Breast epithelium (tissue), 4 donors: ENCODE measurements around the gene FAM222A. TPM values are rescaled to one million over a fixed set of nuclear protein-coding genes. Genes with fewer than 3 reads are reported as not detected.

ENCODE experiments used
- DNase-seq, 2 donors: peaks; one replicate each; pipeline ENCODE4 v3.0.0-alpha.2; 2019; ENCODE audit warnings: low spot score in 2 of 2
- H3K27ac ChIP-seq, 2 donors: fragments of 200-600 bp; sonication (generic) in 1 of 2; one replicate each; pipeline ENCODE4 v1.5.1; 2016 to 2019; ENCODE audit warnings: mild to moderate bottlenecking in 1 of 2
- H3K27me3 ChIP-seq, 2 donors: fragments of 200-600 bp; sonication (generic) in 1 of 2; one replicate each; pipeline versions ENCODE4 v1.5.1 to v1.6.0; 2017 to 2019; ENCODE audit warnings: control low read depth in 1 of 2, mild to moderate bottlenecking in 1 of 2
- H3K36me3 ChIP-seq: fragments of 200-600 bp; one replicate; pipeline ENCODE4 v1.5.1; 2019
- H3K4me1 ChIP-seq, 2 donors: fragments of 200-600 bp; sonication (generic); one replicate each; pipeline ENCODE4 v1.5.1; 2016 to 2019; ENCODE audit warnings: control low read depth in 1 of 2
- H3K4me3 ChIP-seq, 3 donors: fragments of 200-600 bp; sonication (generic); 1 replicate in 2 of 3; 2 replicates in 1 of 3; pipeline ENCODE4 v1.5.1; 2016 to 2019; ENCODE audit warnings: mild to moderate bottlenecking in 3 of 3, moderate library complexity in 2 of 3
- H3K9me3 ChIP-seq, 2 donors: fragments of 200-600 bp; sonication (generic) in 1 of 2; one replicate each; pipeline ENCODE4 v1.5.1; 2016 to 2019; ENCODE audit warnings: control low read depth in 1 of 2
- POLR2A ChIP-seq: fragments of 450-650 bp; IDR thresholded peaks from one replicate; pipeline ENCODE4 v1.6.1; 2016; ENCODE audit warnings: antibody characterized with exemption, mild to moderate bottlenecking, moderate library complexity
- POLR2AphosphoS5 ChIP-seq, 3 donors: sonication (generic); formaldehyde crosslinking; IDR thresholded peaks; one replicate each; pipeline ENCODE4 v1.6.1; 2017; ENCODE audit warnings: antibody characterized with exemption in 3 of 3
- intact Hi-C: fragments of 100-400 bp; cut with DNase I; formaldehyde crosslinking; loops from one replicate; pipeline ENCODE4 v1.15.1; 2023; ENCODE audit warnings: low total_unique reads
- total RNA-seq, 3 donors: library from RNA; depleted of rRNA; stranded (reverse); fragments of >200 nt; gene quantifications; one replicate each; pipeline ENCODE4 v1.1.0, GENCODE V29; 2016
- TF ChIP-seq, protein P1 (sequence below), 3 donors: fragments of 450-650 bp; IDR thresholded peaks; one replicate each; pipeline ENCODE4 v1.5.1; 2016 to 2017; ENCODE audit warnings: antibody characterized with exemption in 3 of 3, mild to moderate bottlenecking in 3 of 3, moderate library complexity in 3 of 3

The FAM222A gene
- total RNA-seq, 3 donors from 2014 or later: 0.32 to 7.3 (median 1.3) TPM

DNA sequence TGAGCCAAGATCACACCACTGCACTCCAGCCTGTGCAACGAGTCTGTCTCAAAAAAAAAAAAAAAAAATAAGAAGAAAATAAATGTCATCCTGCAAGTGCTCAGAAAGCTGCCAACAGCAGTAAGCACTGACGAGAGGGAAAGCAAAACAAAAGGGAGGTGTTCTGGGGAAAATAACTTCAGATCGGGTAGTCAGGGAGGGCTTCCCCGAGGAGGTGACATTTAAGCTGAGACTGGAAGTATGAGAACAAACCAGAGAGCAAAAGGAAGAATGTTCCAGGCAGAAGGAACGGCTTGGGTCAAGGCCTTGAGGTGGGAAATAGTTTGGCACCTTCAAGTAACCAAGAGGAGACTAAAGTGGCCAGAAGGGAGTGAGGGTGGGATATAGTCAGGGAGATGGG is 4.7 kb upstream of the FAM222A start:
- TF ChIP-seq POLR2A (no peak), POLR2AphosphoS5 (IDR thresholded peaks at IDR 0.05) (no peak)
- TF ChIP-seq, protein P1, sequence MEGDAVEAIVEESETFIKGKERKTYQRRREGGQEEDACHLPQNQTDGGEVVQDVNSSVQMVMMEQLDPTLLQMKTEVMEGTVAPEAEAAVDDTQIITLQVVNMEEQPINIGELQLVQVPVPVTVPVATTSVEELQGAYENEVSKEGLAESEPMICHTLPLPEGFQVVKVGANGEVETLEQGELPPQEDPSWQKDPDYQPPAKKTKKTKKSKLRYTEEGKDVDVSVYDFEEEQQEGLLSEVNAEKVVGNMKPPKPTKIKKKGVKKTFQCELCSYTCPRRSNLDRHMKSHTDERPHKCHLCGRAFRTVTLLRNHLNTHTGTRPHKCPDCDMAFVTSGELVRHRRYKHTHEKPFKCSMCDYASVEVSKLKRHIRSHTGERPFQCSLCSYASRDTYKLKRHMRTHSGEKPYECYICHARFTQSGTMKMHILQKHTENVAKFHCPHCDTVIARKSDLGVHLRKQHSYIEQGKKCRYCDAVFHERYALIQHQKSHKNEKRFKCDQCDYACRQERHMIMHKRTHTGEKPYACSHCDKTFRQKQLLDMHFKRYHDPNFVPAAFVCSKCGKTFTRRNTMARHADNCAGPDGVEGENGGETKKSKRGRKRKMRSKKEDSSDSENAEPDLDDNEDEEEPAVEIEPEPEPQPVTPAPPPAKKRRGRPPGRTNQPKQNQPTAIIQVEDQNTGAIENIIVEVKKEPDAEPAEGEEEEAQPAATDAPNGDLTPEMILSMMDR (IDR thresholded peaks at IDR 0.05): no peak

DNA sequence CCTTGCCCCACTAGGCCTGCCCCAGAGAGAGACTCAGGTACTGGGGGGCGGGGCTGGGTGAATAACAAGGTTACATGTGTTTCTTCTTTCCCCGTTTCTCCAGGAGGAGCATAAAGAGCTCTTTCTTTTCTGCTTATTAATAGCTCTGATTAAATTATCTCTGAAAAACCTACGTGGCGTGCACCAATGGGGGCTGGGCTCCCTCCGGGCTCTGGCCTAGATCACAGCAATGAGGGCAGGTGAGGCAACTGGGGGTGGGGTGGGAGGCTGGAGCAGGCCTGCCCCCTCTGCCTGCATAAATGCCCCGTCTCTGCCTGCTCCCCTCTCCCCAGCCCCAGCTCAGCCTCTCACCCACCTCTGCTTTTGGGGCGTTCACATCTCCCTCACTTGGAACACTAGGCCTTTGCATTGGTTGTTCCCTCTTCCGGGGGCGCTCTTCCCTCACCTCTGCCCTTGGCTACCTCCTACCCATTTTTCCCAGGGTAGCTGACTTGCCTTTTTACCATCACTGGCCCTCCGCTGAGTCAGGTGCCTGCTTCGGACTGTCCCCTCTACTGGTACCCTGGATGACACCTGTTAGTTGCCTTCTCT is 4.1 kb upstream of the FAM222A start:
- intact Hi-C loops: no loop called here
- peak overlapping the region; percentile 74 to 81 for H3K27ac ChIP-seq
- no peaks in the 10 kb centered on the region for H3K36me3 ChIP-seq
- no peak overlapping the region for H3K4me3 ChIP-seq
- H3K9me3 ChIP-seq: no peaks in the 10 kb centered on the region
- H3K27me3 ChIP-seq: peaks cover 0 to 9% of the 10 kb centered on the region in 2 donors
- no peak for TF ChIP-seq POLR2A
- no peaks in the 10 kb centered on the region for H3K4me1 ChIP-seq
- DNase-seq: peak in 1 of 2 donors; percentile 72

More for the DNA sequence above, 4.7 kb upstream of the FAM222A start:
- Histone ChIP-seq H3K27ac (peak overlapping the region; percentile 74 to 81), H3K4me3 (no peak overlapping the region), H3K27me3 (peaks cover 0 to 9% of the 10 kb centered on the region in 2 donors), H3K9me3 (no peaks in the 10 kb centered on the region), H3K36me3 (no peaks in the 10 kb centered on the region), H3K4me1 (no peaks in the 10 kb centered on the region)
- DNase-seq: no peak
- intact Hi-C loops: no loop called here

DNA sequence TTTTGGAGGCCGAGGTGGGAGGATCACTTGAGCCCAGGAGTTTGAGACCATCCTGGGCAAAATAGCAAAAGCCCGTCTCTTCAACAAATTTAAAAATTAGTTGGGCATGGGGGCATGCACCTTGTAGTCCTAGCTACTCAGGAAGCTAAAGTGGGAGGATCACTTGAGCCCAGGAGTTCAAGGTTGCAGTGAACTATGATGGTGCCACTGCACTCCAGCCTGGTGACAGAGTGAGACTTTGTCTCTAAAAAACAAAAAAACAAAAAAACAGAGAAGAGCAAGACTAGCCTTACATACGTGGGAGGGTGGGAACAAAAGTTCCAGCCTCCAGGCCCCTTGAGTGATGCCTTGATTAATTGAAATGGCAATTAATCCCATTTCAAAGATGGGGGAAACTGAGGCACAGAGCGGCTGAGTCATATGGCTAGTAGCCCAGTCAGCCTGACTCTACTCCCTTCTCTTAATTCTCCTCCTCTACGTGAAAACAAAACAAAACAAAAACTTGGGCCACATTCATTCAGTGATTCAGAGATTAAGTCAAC is 3.3 kb upstream of the FAM222A start:
- Histone ChIP-seq H3K27ac (peak overlapping the region; percentile 74 to 81), H3K27me3 (peaks cover 0 to 9% of the 10 kb centered on the region in 2 donors), H3K4me1 (no peaks in the 10 kb centered on the region), H3K36me3 (no peaks in the 10 kb centered on the region), H3K4me3 (no peak overlapping the region), H3K9me3 (no peaks in the 10 kb centered on the region)
- intact Hi-C loops: no loop called here
- TF ChIP-seq POLR2AphosphoS5 (IDR thresholded peaks at IDR 0.05) (no peak), POLR2A (no peak)
- TF ChIP-seq, protein P1 (IDR thresholded peaks at IDR 0.05): no peak
- DNase-seq: no peak

DNA sequence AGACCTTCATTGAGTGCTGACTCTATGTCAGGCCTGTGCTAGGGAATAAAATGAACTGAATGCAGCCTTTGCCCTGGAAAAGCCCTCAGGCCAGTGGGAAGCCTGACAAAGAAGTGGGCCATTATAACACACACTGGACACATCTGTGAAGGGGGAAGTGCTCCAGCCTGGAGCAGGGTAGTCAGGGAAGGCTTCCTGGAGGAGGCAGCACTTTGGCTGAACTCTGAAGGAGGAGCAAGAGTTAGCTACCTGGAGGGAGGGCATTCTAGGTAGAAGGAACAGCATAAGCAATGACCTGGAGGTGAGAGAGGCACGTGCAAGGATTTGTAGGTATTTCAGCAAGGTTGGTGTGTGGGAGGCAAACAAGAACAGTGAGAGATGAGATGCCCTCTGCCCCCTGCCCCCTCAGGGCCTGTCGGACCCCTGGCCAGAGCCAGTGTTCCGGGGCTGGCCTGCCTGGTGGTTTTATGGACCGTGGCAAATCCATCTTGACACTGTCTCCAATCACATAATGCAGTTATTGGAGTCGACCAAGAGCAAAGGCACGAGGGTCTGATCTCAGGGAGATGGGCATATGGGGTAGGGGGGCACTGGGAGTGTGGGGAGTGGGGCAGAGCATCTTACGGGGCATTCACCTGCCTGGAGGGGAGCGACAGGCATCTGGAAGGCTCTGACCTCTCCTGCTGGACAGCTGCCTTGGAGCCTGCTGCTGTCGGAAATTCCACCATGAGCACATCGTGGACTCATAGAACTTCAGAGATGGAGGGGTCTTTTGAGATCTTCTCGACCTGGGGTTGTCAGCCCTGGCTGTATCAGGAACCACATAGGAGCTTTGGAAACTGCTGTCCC is 2.7 kb upstream of the FAM222A start:
- no peak for TF ChIP-seq POLR2A
- TF ChIP-seq POLR2AphosphoS5 (IDR thresholded peaks at IDR 0.05): no peak
- TF ChIP-seq, protein P1 (IDR thresholded peaks at IDR 0.05): no peak
- intact Hi-C loops: no loop called here
- Histone ChIP-seq H3K27me3 (peaks cover 0 to 9% of the 10 kb centered on the region in 2 donors), H3K4me1 (no peaks in the 10 kb centered on the region), H3K27ac (no peak overlapping the region), H3K4me3 (no peak overlapping the region), H3K36me3 (no peaks in the 10 kb centered on the region), H3K9me3 (no peaks in the 10 kb centered on the region)
- DNase-seq: no peak

DNA sequence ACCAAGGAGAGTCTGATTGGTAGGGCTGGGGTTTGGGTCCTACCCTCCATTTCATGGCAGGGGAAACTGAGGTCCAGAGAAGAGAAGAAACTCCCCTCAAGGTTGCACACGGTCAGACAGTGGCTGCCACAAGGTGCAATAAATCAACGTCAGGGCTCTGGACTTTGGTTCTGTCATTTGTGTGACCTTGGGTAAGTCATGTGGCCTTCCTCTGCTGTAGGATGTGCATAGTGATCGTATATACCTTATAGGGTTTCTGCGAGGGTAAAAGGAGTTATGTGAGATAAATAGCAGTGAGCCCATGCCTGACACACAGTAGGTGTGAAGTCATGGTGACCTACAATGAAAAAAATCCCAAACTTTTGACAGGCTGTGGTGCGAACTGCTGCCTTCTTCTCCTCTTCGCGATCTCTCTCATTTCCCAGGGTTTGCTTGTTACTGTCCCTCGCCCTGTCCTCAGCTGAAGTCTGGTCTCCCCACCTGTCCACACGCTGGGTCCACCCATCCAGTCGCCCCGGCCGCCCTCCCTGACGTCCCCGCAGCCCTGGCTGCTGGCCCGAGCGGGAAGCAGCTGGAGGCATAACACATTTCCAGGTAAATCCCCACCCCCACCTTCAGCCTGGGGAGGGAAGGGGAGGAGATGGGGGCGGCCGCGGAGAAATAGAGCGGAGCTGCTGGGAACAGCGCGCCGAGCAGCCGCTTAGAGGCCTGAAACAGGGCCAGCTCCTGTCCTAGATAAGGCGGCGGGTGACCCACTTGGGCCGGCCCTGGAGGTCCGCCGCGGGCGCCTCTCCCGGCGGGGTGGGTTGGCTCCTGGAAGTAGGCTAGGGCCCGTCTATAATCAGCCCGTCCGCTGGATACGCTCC is 1.8 kb upstream of the FAM222A start:
- Histone ChIP-seq H3K9me3 (no peaks in the 10 kb centered on the region), H3K4me1 (no peaks in the 10 kb centered on the region), H3K27ac (no peak overlapping the region), H3K36me3 (no peaks in the 10 kb centered on the region), H3K4me3 (peak overlapping the region in 1 of 3 donors; percentile 37), H3K27me3 (peaks cover 0 to 9% of the 10 kb centered on the region in 2 donors)
- intact Hi-C loops: no loop called here
- DNase-seq: no peak
- no peak for TF ChIP-seq POLR2AphosphoS5 (IDR thresholded peaks at IDR 0.05)
- TF ChIP-seq POLR2A: no peak
- TF ChIP-seq, protein P1 (IDR thresholded peaks at IDR 0.05): no peak
